Myocyte (in vitro differentiated cells): Measurements from ENCODE around the gene PTPRE. TPM values are rescaled to one million over a fixed set of nuclear protein-coding genes. Genes with fewer than 3 reads are reported as not detected.

ENCODE experiments used
- DNase-seq: peaks from one replicate; pipeline ENCODE4 v3.0.0-alpha.2; 2012; ENCODE audit warnings: low read depth
- total RNA-seq: library from RNA; depleted of rRNA; stranded (reverse); fragments of >200 nt; gene quantifications from 2 replicates; pipeline ENCODE4 v1.2.3, GENCODE V29; 2014

Gene PTPRE
- total RNA-seq, 1 donor from 2014 or later = 5.5 TPM

- DNase-seq = no peak
Measured at GRCh38 chr10:127949831-127950230, 42.9 kb downstream of the PTPRE start.

- no peak for DNase-seq
Measured at GRCh38 chr10:127951861-127952574, 45.1 kb downstream of the PTPRE start.

GRCh38 chr10:127952575-127952869, 45.6 kb downstream of the PTPRE start:
- no peak for DNase-seq

GRCh38 chr10:127952918-127953317, 46.0 kb downstream of the PTPRE start:
- DNase-seq = no peak

GRCh38 chr10:127953876-127954275, 47.0 kb downstream of the PTPRE start:
- no peak for DNase-seq

GRCh38 chr10:127959428-127959827, 52.5 kb downstream of the PTPRE start:
- DNase-seq = no peak

- DNase-seq = no peak
Measured at GRCh38 chr10:127961071-127961470, 54.2 kb downstream of the PTPRE start.

- no peak for DNase-seq
Measured at GRCh38 chr10:127962205-127962604, 55.3 kb downstream of the PTPRE start.

GRCh38 chr10:127963136-127963535, 56.2 kb downstream of the PTPRE start:
- DNase-seq = no peak

- no peak for DNase-seq
Measured at GRCh38 chr10:127964621-127965020, 57.7 kb downstream of the PTPRE start.

GRCh38 chr10:127966875-127967274, 60.0 kb downstream of the PTPRE start:
- no peak for DNase-seq

- DNase-seq = no peak
Measured at GRCh38 chr10:127968027-127968441, 61.1 kb downstream of the PTPRE start.

- no peak for DNase-seq
Measured at GRCh38 chr10:127968659-127969058, 61.8 kb downstream of the PTPRE start.

GRCh38 chr10:127971101-127971946, 64.4 kb downstream of the PTPRE start:
- DNase-seq = no peak

- DNase-seq = no peak
Measured at GRCh38 chr10:127971963-127972615, 65.2 kb downstream of the PTPRE start.

- no peak for DNase-seq
Measured at GRCh38 chr10:127972751-127973357, 66.0 kb downstream of the PTPRE start.

- DNase-seq = peak; percentile 24
Measured at GRCh38 chr10:127973791-127974311, 66.9 kb downstream of the PTPRE start.

GRCh38 chr10:127974911-127975310, 68.0 kb downstream of the PTPRE start:
- no peak for DNase-seq

- DNase-seq = peak; percentile 54
Measured at GRCh38 chr10:127976286-127976685, 69.4 kb downstream of the PTPRE start.

- peak; percentile 46 for DNase-seq
Measured at GRCh38 chr10:127976701-127977356, 69.9 kb downstream of the PTPRE start.
